GM23248 (cell line): ENCODE measurements around the gene MPND. TPM values are rescaled to one million over a fixed set of nuclear protein-coding genes. Genes with fewer than 3 reads are reported as not detected.

ENCODE experiments used
- DNase-seq: peaks from one replicate; pipeline ENCODE4 v3.0.0-alpha.2; 2015
- H2AFZ ChIP-seq: fragments of 200-600 bp; sonication (generic); 2 replicates; pipeline ENCODE4 v1.6.1; 2016; ENCODE audit warnings: antibody characterized with exemption
- H3F3A ChIP-seq: fragments of 200-600 bp; sonication (generic); 2 replicates; pipeline ENCODE4 v1.6.1; 2016; ENCODE audit warnings: mild to moderate bottlenecking, antibody characterized with exemption, mixed run types; ENCODE audit not compliant: insufficient read depth
- H3K27ac ChIP-seq: fragments of 200-600 bp; sonication (generic); 2 replicates; pipeline ENCODE4 v1.5.1; 2016; ENCODE audit warnings: mild to moderate bottlenecking
- H3K27me3 ChIP-seq: fragments of 200-600 bp; sonication (generic); replicated peaks from 2 replicates; pipeline ENCODE4 v1.6.1; 2016; ENCODE audit warnings: mild to moderate bottlenecking; ENCODE audit not compliant: insufficient read depth
- H3K36me3 ChIP-seq: fragments of 200-600 bp; sonication (generic); 2 replicates; pipeline ENCODE4 v1.6.1; 2016; ENCODE audit warnings: low read depth, mild to moderate bottlenecking
- H3K4me1 ChIP-seq: fragments of 200-600 bp; sonication (generic); 2 replicates; pipeline ENCODE4 v1.6.1; 2016; ENCODE audit warnings: mild to moderate bottlenecking; ENCODE audit not compliant: insufficient read depth
- H3K4me2 ChIP-seq: fragments of 200-600 bp; sonication (generic); one replicate; pipeline ENCODE4 v1.6.1; 2016; ENCODE audit warnings: mild to moderate bottlenecking; ENCODE audit not compliant: unreplicated experiment
- H3K4me3 ChIP-seq: fragments of 200-600 bp; sonication (generic); 2 replicates; pipeline ENCODE4 v1.5.1; 2016; ENCODE audit warnings: mild to moderate bottlenecking
- H3K79me2 ChIP-seq: fragments of 200-600 bp; sonication (generic); 2 replicates; pipeline ENCODE4 v1.6.1; 2016; ENCODE audit warnings: mild to moderate bottlenecking; ENCODE audit not compliant: insufficient read depth
- H3K9ac ChIP-seq: fragments of 200-600 bp; sonication (generic); 2 replicates; pipeline ENCODE4 v1.6.1; 2016; ENCODE audit warnings: mild to moderate bottlenecking
- H3K9me2 ChIP-seq: fragments of 200-600 bp; sonication (generic); 2 replicates; pipeline ENCODE4 v1.6.1; 2016; ENCODE audit warnings: mixed run types, mild to moderate bottlenecking, moderate library complexity; ENCODE audit not compliant: insufficient read depth
- H3K9me3 ChIP-seq: fragments of 200-600 bp; sonication (generic); one replicate; pipeline ENCODE4 v1.6.1; 2017; ENCODE audit warnings: low read depth
- H4K20me1 ChIP-seq: fragments of 200-600 bp; sonication (generic); 2 replicates; pipeline ENCODE4 v1.6.0; 2016; ENCODE audit not compliant: insufficient read depth
- EZH2 ChIP-seq: fragments of 200-600 bp; sonication (generic); IDR thresholded peaks from 2 replicates; pipeline ENCODE4 v1.6.1; 2018; ENCODE audit warnings: antibody characterized with exemption, mild to moderate bottlenecking; ENCODE audit not compliant: insufficient read depth, poor library complexity, severe bottlenecking
- EZH2phosphoT487 ChIP-seq: fragments of 200-600 bp; sonication (generic); IDR thresholded peaks from 2 replicates; pipeline ENCODE4 v1.6.1; 2018; ENCODE audit warnings: antibody characterized with exemption, moderate library complexity, mild to moderate bottlenecking, low read depth; ENCODE audit not compliant: insufficient read depth
- WGBS, 2 experiments: methylation state at CpG; one replicate each; pipeline ENCODE4 v1.1.6; 2015 to 2017; ENCODE audit warnings: low lambda C conversion rate in 2 of 2, low coverage in 1 of 2; ENCODE audit errors: missing lambda C conversion rate in 2 of 2; 5-methylcytosine and 5-hydroxymethylcytosine counted together
- in situ Hi-C: fragments of 300-500 bp; cut with MboI; formaldehyde crosslinking; loops from 2 replicates; pipeline ENCODE4 v1.15.0; 2020
- polyA plus RNA-seq: library from polyadenylated mRNA; unstranded; fragments of >200 nt; fragmentation: Nextera tagmentation; extraction: Ambion mirVana; gene quantifications from 2 replicates; pipeline ENCODE4 v1.2.1, GENCODE V29; 2016
- total RNA-seq: library from RNA; depleted of rRNA; stranded (reverse); fragments of >200 nt; shearing (Covaris generic); gene quantifications from 2 replicates; pipeline ENCODE4 v1.2.3, GENCODE V29; 2014

MPND gene
- total and polyA plus RNA-seq, 2 experiments from 2014 or later = 3.0 to 8.4 TPM

DNA sequence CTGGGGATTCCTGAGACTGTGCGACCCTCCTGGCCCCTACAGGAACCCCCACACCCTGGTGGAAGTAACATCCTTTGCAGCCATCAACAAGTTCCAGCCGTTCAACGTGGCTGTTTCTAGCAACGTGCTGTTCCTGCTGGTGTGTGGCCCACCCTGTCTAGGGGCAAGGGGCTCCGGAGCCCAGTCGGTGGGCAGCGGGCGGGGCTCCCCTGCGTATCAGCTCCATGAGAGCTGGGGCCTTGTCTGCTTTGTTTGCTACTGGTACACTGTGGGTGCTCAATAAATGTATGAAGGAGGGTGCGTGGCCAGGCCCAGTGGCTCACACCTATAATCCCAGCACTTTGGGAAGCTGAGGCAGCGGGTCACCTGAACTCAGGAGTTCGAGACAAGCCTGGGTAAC is 10.9 kb downstream of the MPND start:
- WGBS, 2 experiments = 83 to 89% methylated on average over 12 of the region's 12 CpGs
- TF ChIP-seq EZH2phosphoT487 = no peak
- no peak for TF ChIP-seq EZH2

DNA sequence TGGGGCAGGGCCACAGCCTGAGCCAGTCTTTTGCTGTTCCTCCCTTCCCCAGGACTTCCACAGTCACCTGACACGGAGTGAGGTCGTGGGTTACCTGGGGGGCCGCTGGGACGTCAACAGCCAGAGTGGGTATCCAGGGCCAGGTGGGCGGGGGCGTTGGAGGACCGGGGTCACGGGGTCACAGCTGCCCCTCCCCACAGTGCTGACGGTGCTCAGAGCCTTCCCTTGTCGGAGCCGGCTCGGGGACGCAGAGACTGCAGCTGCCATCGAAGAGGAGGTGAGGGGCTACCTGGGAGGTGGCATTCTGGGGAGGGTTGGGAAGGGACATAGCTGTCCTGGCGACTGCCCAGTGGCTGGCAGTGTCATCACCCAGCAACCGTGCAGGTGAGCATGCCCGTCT is 11.5 kb downstream of the MPND start:
- H3K36me3 ChIP-seq = peaks cover 5% of the 10 kb centered on the region; the same call in 1 of the 2 replicates
- TF ChIP-seq EZH2phosphoT487 = no peak
- no peak for TF ChIP-seq EZH2
- H3K4me1 ChIP-seq = no peaks in the 10 kb centered on the region
- no peaks in the 10 kb centered on the region for H3K27me3 ChIP-seq
- H3K4me3 ChIP-seq = no peak overlapping the region
- no peak overlapping the region for H3K9ac ChIP-seq
- WGBS, 2 experiments = 74 to 80% methylated on average over 8 to 17 of the region's 17 CpGs
- no peak overlapping the region for H3K27ac ChIP-seq
- peaks cover 9% of the 10 kb centered on the region; the same call in 1 of the 2 replicates for H3F3A ChIP-seq
- in situ Hi-C loops = no loop called here
- no peaks in the 10 kb centered on the region for H3K9me3 ChIP-seq
- H2AFZ ChIP-seq = no peak overlapping the region
- H4K20me1 ChIP-seq = no peaks in the 10 kb centered on the region
- H3K4me2 ChIP-seq = no peak overlapping the region
- H3K79me2 ChIP-seq = no peaks in the 10 kb centered on the region
- H3K9me2 ChIP-seq = no peaks in the 10 kb centered on the region
- no peak for DNase-seq

More for the DNA sequence above, 10.9 kb downstream of the MPND start:
- peaks cover 5% of the 10 kb centered on the region; the same call in 1 of the 2 replicates for H3K36me3 ChIP-seq
- H4K20me1 ChIP-seq = no peaks in the 10 kb centered on the region
- DNase-seq = no peak
- in situ Hi-C loops = no loop called here
- peaks cover 9% of the 10 kb centered on the region; the same call in 1 of the 2 replicates for H3F3A ChIP-seq
- no peaks in the 10 kb centered on the region for H3K27me3 ChIP-seq
- no peaks in the 10 kb centered on the region for H3K79me2 ChIP-seq
- H3K9me3 ChIP-seq = no peaks in the 10 kb centered on the region
- H3K9me2 ChIP-seq = no peaks in the 10 kb centered on the region
- no peak overlapping the region for H3K4me3 ChIP-seq
- H3K4me2 ChIP-seq = no peak overlapping the region
- H3K4me1 ChIP-seq = no peaks in the 10 kb centered on the region
- H2AFZ ChIP-seq = no peak overlapping the region
- H3K27ac ChIP-seq = no peak overlapping the region
- H3K9ac ChIP-seq = no peak overlapping the region

DNA sequence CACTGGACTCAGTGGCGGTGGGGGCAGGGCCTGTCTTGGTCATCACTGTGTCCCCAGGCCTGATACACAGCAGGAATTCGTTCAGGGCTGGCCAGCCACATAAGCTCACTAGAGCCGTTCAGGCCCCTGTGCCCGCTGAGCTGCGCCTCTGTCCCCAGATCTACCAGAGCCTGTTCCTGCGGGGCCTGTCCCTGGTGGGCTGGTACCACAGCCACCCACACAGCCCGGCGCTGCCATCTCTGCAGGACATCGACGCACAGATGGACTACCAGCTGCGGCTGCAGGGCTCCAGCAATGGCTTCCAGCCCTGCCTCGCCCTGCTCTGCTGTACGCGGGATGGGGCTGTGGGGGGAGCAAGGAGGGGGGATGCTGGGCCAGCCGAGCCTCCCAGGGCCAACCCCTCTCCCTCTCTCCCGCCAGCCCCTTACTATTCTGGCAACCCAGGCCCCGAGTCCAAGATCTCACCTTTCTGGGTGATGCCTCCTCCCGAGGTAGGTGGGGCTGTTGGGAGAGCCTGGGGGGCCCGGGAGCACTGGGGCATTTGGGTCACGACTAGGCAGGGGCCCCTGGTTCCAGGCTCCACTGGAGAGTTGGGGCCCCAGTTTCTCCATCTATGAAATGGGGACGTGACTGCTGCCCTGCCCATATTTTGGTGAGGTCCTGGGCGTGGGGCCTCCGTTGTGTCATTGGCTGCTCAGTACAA is 13.9 kb downstream of the MPND start:
- Histone ChIP-seq H2AFZ (no peak overlapping the region), H3K9me3 (no peaks in the 10 kb centered on the region), H3K4me3 (no peak overlapping the region), H4K20me1 (no peaks in the 10 kb centered on the region), H3K79me2 (no peaks in the 10 kb centered on the region), H3K4me1 (no peaks in the 10 kb centered on the region), H3K27me3 (no peaks in the 10 kb centered on the region), H3K9me2 (no peaks in the 10 kb centered on the region), H3F3A (peaks cover 11% of the 10 kb centered on the region; the same call in 1 of the 2 replicates), H3K9ac (no peak overlapping the region), H3K27ac (no peak overlapping the region), H3K4me2 (no peak overlapping the region), H3K36me3 (peaks cover 14% of the 10 kb centered on the region; the same call in 1 of the 2 replicates)
- TF ChIP-seq EZH2 (no peak), EZH2phosphoT487 (no peak)
- 60% methylated on average over 20 to 22 of the region's 23 CpGs for WGBS, 2 experiments
- in situ Hi-C loops = no loop called here
- no peak for DNase-seq

DNA sequence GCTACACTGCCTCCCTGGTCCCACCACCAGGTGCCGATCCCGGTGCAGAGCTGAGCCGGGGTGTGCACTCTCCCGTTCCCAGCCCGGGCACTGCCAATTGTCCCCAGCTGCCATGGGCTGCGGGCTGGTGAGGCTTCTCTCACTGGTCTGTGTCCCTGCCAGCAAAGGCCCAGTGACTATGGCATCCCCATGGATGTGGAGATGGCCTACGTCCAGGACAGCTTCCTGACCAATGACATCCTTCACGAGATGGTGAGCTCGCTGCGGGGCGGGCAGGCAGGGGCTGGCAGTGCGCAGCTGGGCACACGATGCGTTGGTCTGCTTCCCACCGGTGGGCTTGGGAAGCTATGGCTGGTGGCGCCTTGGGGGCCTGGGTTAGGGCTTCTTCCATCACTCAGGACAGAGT is 14.6 kb downstream of the MPND start:
- H3K79me2 ChIP-seq = 0 out of 2 replicates have a peak, but pooled peaks cover 7% of the 10 kb centered on the region
- no peaks in the 10 kb centered on the region for H3K9me2 ChIP-seq
- no peak overlapping the region for H3K4me2 ChIP-seq
- H3F3A ChIP-seq = peaks cover 10% of the 10 kb centered on the region; the same call in 1 of the 2 replicates
- no peak overlapping the region for H3K27ac ChIP-seq
- 94 to 96% methylated on average over 16 of the region's 16 CpGs for WGBS, 2 experiments
- TF ChIP-seq EZH2 = no peak
- no peak for TF ChIP-seq EZH2phosphoT487
- no peak overlapping the region for H3K4me3 ChIP-seq
- in situ Hi-C loops = no loop called here
- no peak overlapping the region for H3K9ac ChIP-seq
- H4K20me1 ChIP-seq = no peaks in the 10 kb centered on the region
- H3K9me3 ChIP-seq = no peaks in the 10 kb centered on the region
- no peak for DNase-seq
- no peak overlapping the region for H2AFZ ChIP-seq
- H3K27me3 ChIP-seq = no peaks in the 10 kb centered on the region
- no peaks in the 10 kb centered on the region for H3K4me1 ChIP-seq
- H3K36me3 ChIP-seq = peaks cover 14% of the 10 kb centered on the region; the same call in 1 of the 2 replicates
